ENCODE measurements around the gene CRABP2.

CRABP2 gene

GRCh38 chr1:156663178-156663577 lies 42.2 kb downstream of the CRABP2 start:
- Histone ChIP-seq H3K27ac (peak overlapping the region in 9 of 11 experiments; percentile 27 to 70 (median 63); a peak in 14 of 22 replicates), H4K20me1 (peaks cover 0 to 14% (median 0%) of the 10 kb centered on the region in 11 experiments; a peak in 4 of 22 replicates), H3K4me2 (peak overlapping the region; percentile 86 to 99 (median 95)), H3K27me3 (peaks cover 0 to 10% (median 6%) of the 10 kb centered on the region in 11 experiments; a peak in 11 of 22 replicates), H3K9ac (peak overlapping the region in 10 of 11 experiments; percentile 9 to 75 (median 35); a peak in 12 of 22 replicates), H3K36me3 (no peaks in the 10 kb centered on the region), H3K9me3 (replicated peaks in 1 of 11) (no peaks in the 10 kb centered on the region), H3K4me1 (peaks cover 93 to 100% (median 96%) of the 10 kb centered on the region in 10 experiments), H3K4me3 (peak overlapping the region in 3 of 10 experiments; percentile 2 to 27 (median 14); a peak in 3 of 20 replicates)
- no peak for TF ChIP-seq Cebpa-rat (IDR thresholded peaks at IDR 0.05)

- peaks cover 0 to 14% (median 0%) of the 10 kb centered on the region in 11 experiments; a peak in 5 of 22 replicates for H4K20me1 ChIP-seq
- peak overlapping the region in 2 of 10 experiments; percentile 14 to 27; a peak in 2 of 20 replicates for H3K4me3 ChIP-seq
- H3K9ac ChIP-seq = peak overlapping the region in 9 of 11 experiments; percentile 3 to 62 (median 28); a peak in 11 of 22 replicates
- H3K4me1 ChIP-seq = peaks cover 91 to 100% (median 95%) of the 10 kb centered on the region in 10 experiments
- no peaks in the 10 kb centered on the region for H3K36me3 ChIP-seq
- no peaks in the 10 kb centered on the region for H3K9me3 ChIP-seq (replicated peaks in 1 of 11)
- peaks cover 0 to 14% (median 10%) of the 10 kb centered on the region in 11 experiments; a peak in 16 of 22 replicates for H3K27me3 ChIP-seq
- H3K27ac ChIP-seq = peak overlapping the region in 9 of 11 experiments; percentile 27 to 70 (median 63); a peak in 14 of 22 replicates
- TF ChIP-seq Cebpa-rat (IDR thresholded peaks at IDR 0.05) = no peak
- H3K4me2 ChIP-seq = peak overlapping the region; percentile 86 to 99 (median 95)
These were observed 42.7 kb downstream of the CRABP2 start for GRCh38 chr1:156662800-156663055.

DNA sequence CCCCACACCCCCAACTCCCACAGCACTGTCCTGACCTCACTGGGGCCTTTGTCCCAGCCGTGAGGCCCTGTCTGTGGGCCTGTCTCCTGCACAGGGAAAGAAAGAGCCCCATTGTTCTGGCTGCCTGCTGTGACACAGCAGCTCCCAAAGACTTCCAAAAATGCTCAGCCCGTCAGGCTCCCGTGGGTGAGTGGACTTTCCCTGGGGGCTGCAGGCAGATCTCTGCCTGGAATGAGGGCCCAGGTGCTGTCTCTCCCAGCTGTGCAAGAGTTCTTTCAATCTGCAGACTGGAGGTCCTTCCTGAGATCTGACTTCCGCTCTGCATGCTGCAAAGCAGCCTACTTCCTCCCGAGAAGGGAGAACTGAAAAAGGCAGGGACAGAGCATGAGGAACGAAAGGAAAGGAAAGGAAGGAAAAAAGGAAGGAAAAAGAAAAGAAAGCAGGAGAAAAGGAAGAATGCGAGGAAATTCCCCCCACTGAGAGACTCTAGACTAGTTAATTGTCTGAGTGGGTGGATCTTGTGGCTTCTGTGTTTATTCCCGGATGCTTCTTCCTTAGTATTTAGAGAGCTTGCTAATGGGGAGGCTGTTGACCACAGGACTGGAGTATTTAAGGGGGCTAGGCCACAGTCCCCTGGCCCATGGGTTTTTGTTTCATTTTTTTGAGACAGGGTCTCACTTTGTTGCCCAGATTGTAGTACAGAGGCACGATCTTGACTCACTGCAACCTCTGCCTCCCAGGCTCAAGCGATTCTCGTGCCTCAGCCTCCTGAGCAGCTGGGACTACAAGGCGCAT lies 43.2 kb downstream of the CRABP2 start:
- Histone ChIP-seq H3K9ac (peak overlapping the region in 10 of 11 experiments; percentile 3 to 62 (median 49); a peak in 14 of 22 replicates), H4K20me1 (peaks cover 0 to 17% (median under 1%) of the 10 kb centered on the region in 11 experiments; a peak in 12 of 22 replicates), H3K4me1 (peaks cover 91 to 100% (median 95%) of the 10 kb centered on the region in 10 experiments), H3K4me2 (peak overlapping the region; percentile 86 to 99 (median 95)), H3K27ac (peak overlapping the region in 10 of 11 experiments; percentile 27 to 70 (median 62); a peak in 18 of 22 replicates), H3K27me3 (peaks cover 2 to 20% (median 15%) of the 10 kb centered on the region in 11 experiments), H3K9me3 (replicated peaks in 1 of 11) (no peaks in the 10 kb centered on the region), H3K4me3 (peak overlapping the region in 5 of 10 experiments; percentile 21 to 46 (median 33); a peak in 7 of 20 replicates), H3K36me3 (no peaks in the 10 kb centered on the region)
- TF ChIP-seq Cebpa-rat (IDR thresholded peaks at IDR 0.05) = no peak

- Histone ChIP-seq H3K4me2 (peak overlapping the region; percentile 86 to 99 (median 95)), H3K4me3 (peak overlapping the region in 4 of 10 experiments; percentile 5 to 39 (median 20); a peak in 3 of 20 replicates), H3K9me3 (replicated peaks in 1 of 11) (no peaks in the 10 kb centered on the region), H4K20me1 (peaks cover 0 to 31% (median 14%) of the 10 kb centered on the region in 11 experiments; a peak in 15 of 22 replicates), H3K4me1 (peaks cover 84 to 98% (median 92%) of the 10 kb centered on the region in 10 experiments), H3K36me3 (no peaks in the 10 kb centered on the region), H3K9ac (peak overlapping the region in 9 of 11 experiments; percentile 0 to 62 (median 39); a peak in 11 of 22 replicates), H3K27me3 (peaks cover 17 to 34% (median 30%) of the 10 kb centered on the region in 11 experiments), H3K27ac (peak overlapping the region in 10 of 11 experiments; percentile 6 to 70 (median 62); a peak in 16 of 22 replicates)
- TF ChIP-seq Cebpa-rat (IDR thresholded peaks at IDR 0.05) = no peak
These were observed 44.7 kb downstream of the CRABP2 start for GRCh38 chr1:156660752-156661112.

DNA sequence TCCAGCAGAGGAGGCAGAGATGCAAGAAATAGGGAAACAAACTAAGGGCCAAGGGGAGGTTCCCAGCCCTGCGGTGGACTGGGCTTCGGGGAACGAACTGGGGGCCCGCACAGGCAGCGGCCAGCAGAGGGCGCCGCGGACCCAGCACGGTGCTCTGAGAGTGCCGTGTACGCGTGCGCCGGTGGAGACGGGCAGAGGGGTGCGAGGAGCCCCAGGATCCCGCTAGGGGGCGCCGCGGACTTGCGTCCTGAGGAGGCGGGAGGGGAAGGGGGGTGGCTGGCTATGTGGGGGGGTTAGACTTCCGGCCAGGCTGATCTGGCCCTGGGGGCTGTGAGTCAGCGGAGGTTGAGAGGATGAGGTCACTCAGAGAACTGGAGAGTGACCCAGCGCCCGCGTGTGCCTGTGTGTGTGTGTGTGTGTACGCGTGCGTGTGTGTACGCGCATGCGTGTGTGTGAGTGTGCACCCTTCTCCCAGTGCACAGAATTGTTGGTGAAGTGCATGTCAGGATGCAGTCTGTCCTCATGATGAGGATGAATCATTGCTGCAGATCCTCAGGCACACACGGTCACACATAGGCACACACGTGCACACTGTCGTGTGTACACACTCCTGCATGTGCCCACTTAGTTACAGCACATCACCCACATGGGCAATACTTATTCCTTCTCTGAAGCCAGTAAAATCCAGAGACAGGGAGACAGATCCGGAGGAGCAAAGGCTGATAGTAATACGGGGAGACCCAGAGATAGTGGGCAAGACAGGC lies 45.2 kb downstream of the CRABP2 start:
- Histone ChIP-seq H4K20me1 (peaks cover 0 to 37% (median 16%) of the 10 kb centered on the region in 11 experiments; a peak in 15 of 22 replicates), H3K9ac (peak overlapping the region in 8 of 11 experiments; percentile 0 to 62 (median 34); a peak in 10 of 22 replicates), H3K36me3 (no peaks in the 10 kb centered on the region), H3K4me1 (peaks cover 79 to 93% (median 86%) of the 10 kb centered on the region in 10 experiments), H3K9me3 (replicated peaks in 1 of 11) (no peaks in the 10 kb centered on the region), H3K4me3 (no peak overlapping the region; a peak in 1 of 20 replicates), H3K4me2 (peak overlapping the region; percentile 86 to 99 (median 95)), H3K27me3 (peaks cover 22 to 40% (median 36%) of the 10 kb centered on the region in 11 experiments), H3K27ac (peak overlapping the region in 8 of 11 experiments; percentile 48 to 70 (median 64); a peak in 15 of 22 replicates)
- TF ChIP-seq Cebpa-rat (IDR thresholded peaks at IDR 0.05) = no peak

DNA sequence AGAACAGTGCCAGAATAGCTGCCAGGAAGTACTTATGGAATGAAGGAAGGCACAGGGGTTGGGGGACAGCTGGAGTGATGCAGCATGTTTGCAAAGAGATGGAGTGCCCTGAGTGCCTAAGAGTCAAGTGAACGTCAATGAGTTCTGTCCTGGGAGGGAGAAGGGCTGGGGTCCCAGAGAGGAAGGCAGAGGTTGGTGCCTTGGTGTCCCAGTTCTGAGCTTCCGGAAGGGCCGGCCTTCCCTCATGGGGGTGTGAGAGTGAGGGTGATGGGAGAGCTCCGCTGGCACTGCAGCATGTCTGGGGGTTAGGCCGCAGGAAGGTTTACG lies 45.8 kb downstream of the CRABP2 start:
- H3K36me3 ChIP-seq = no peaks in the 10 kb centered on the region
- H3K4me1 ChIP-seq = peaks cover 73 to 87% (median 81%) of the 10 kb centered on the region in 10 experiments
- H3K4me2 ChIP-seq = peak overlapping the region; percentile 86 to 99 (median 94)
- no peaks in the 10 kb centered on the region for H3K9me3 ChIP-seq (replicated peaks in 1 of 11)
- no peak overlapping the region for H3K4me3 ChIP-seq
- H3K27ac ChIP-seq = peak overlapping the region in 4 of 11 experiments; percentile 17 to 55 (median 36); a peak in 5 of 22 replicates
- no peak for TF ChIP-seq Cebpa-rat (IDR thresholded peaks at IDR 0.05)
- H3K27me3 ChIP-seq = peaks cover 28 to 45% (median 41%) of the 10 kb centered on the region in 11 experiments
- peak overlapping the region in 5 of 11 experiments; percentile 3 to 40 (median 33); a peak in 7 of 22 replicates for H3K9ac ChIP-seq
- peaks cover 0 to 42% (median 16%) of the 10 kb centered on the region in 11 experiments; a peak in 15 of 22 replicates for H4K20me1 ChIP-seq

DNA sequence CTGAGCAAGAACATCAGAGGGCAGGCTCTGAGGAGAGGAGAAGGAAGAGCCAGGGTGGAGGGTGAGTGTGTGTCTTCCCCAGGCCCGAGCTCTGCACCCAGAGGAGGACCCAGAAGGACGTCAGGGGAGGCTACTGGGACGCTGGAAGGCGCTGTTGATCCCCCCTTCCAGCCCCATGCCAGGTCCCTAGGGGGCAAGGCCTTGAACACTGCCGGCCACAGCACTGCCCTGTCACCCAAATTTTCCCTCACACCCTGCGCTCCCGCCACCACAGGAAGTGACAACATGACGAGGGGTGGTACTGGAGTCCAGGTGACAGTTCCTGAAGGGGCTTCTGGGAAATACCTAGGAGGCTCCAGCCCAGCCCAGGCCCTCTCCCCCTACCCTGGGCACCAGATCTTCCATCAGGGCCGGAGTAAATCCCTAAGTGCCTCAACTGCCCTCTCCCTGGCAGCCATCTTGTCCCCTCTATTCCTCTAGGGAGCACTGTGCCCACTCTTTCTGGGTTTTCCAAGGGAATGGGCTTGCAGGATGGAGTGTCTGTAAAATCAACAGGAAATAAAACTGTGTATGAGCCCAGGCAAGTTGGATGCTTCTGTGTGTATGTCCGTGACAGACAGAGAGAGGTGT lies 46.3 kb downstream of the CRABP2 start:
- TF ChIP-seq Cebpa-rat (IDR thresholded peaks at IDR 0.05) = no peak
- Histone ChIP-seq H3K4me1 (peaks cover 68 to 82% (median 75%) of the 10 kb centered on the region in 10 experiments), H3K9ac (peak overlapping the region in 7 of 11 experiments; percentile 3 to 40 (median 27); a peak in 6 of 22 replicates), H3K27me3 (peaks cover 34 to 51% (median 47%) of the 10 kb centered on the region in 11 experiments), H3K4me3 (no peak overlapping the region; a peak in 1 of 20 replicates), H3K4me2 (peak overlapping the region; percentile 86 to 99 (median 94)), H3K36me3 (no peaks in the 10 kb centered on the region), H3K27ac (peak overlapping the region in 2 of 11 experiments; percentile 54 to 55; a peak in 3 of 22 replicates), H3K9me3 (replicated peaks in 1 of 11) (no peaks in the 10 kb centered on the region), H4K20me1 (peaks cover 0 to 47% (median 16%) of the 10 kb centered on the region in 11 experiments; a peak in 15 of 22 replicates)

GRCh38 chr1:156658496-156658895 lies 46.9 kb downstream of the CRABP2 start:
- Histone ChIP-seq H3K4me2 (peak overlapping the region in 9 of 11 experiments; percentile 86 to 99 (median 95); a peak in 14 of 22 replicates), H3K27ac (peak overlapping the region in 1 of 11 experiments; percentile 55; a peak in 3 of 22 replicates), H3K36me3 (no peaks in the 10 kb centered on the region), H3K9ac (peak overlapping the region in 4 of 11 experiments; percentile 9 to 40 (median 22); a peak in 2 of 22 replicates), H4K20me1 (peaks cover 0 to 52% (median 16%) of the 10 kb centered on the region in 11 experiments; a peak in 15 of 22 replicates), H3K4me1 (peaks cover 62 to 76% (median 69%) of the 10 kb centered on the region in 10 experiments), H3K9me3 (replicated peaks in 1 of 11) (no peaks in the 10 kb centered on the region), H3K27me3 (peaks cover 39 to 57% (median 52%) of the 10 kb centered on the region in 11 experiments), H3K4me3 (no peak overlapping the region)
- no peak for TF ChIP-seq Cebpa-rat (IDR thresholded peaks at IDR 0.05)
